ENCODE measurements around the gene ANKS3.

The ANKS3 gene

DNA sequence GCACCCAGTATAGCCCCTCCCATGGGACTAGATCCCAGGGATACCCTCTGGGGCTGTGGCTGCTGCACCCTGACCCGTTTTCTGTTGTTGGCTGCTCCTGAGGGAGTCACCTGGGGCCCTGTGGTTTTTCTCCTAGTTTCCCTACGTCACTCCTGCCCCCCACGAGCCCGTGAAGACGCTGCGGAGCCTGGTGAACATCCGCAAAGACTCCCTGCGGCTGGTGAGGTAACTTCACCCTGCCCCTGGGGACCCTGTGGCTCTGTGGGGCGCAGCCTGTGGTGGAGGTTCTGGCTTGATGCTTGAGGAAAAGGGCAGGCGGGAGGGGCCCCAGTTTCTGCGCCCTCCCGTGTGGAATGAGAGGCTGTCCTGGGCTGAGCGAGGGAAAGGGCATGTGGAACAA lies 82.2 kb downstream of the ANKS3 start:
- no peak for DNase-seq (ENCODE audit: extremely low read depth in 1 of 2, low read depth in 1 of 2)

DNA sequence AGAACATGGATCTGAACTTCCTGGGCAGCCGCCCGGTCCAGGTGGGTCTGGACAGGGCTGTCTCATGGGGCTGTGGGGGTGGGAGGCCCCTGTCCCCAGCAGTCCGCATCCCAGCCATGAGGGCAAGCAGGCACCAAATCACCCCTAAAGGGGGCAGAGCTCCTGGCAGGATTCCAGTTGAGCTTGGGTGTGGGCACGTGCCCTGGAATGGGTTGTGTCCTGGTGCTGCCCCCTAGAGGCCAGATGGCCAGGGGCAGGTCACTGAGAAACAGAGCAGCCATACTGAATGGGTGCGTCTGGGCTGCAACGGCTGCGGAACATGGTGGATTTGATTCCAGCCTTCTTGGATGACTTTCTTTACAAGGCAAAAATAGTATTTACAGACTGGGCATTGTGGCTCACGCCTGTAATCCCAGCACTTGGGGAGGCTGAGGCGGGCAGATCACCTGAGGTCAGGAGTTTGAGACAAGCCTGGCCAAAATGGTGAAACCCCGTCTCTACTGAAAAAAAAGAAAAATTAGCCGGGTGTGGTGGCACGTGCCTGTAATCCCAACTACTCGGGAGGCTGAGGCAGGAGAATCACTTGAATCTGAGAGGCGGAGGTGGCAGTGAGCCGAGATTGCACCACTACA lies 83.5 kb downstream of the ANKS3 start:
- peak; percentile 43 to 58 for DNase-seq (ENCODE audit: extremely low read depth in 1 of 2, low read depth in 1 of 2)

DNA sequence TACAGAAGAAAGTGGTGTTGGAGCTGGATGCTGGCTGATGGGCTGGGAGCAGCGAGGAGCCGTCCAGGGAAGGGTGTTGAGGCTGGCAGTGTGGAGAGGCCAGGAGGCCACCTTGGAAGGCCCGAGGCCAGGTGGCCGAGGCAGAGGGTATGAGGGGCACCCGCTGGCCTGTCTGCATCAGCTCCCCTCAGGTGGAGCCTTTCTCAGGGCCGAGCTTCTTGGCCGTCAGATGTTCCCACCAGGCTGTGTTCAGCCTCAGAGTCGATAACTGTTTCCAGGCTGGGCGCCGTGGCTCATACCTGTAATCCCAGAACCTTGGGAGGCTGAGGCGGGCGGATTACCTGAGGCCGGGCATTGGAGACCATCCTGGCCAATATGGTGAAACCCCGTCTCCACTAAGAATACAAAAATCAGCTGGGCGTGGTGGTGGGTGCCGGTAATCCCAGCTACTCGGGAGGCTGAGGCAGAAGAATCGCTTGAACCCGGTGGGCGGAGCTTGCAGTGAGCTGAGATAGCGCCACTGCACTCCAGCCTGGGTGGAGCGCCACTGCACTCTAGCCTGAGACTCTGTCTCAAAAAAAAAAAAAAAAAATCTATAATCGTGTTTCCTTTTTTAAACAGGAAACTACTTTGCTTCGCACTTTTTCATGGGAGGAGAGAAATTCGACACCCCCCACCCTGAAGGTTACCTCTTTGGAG lies 84.2 kb downstream of the ANKS3 start:
- no peak for DNase-seq (ENCODE audit: extremely low read depth in 1 of 2, low read depth in 1 of 2)

DNA sequence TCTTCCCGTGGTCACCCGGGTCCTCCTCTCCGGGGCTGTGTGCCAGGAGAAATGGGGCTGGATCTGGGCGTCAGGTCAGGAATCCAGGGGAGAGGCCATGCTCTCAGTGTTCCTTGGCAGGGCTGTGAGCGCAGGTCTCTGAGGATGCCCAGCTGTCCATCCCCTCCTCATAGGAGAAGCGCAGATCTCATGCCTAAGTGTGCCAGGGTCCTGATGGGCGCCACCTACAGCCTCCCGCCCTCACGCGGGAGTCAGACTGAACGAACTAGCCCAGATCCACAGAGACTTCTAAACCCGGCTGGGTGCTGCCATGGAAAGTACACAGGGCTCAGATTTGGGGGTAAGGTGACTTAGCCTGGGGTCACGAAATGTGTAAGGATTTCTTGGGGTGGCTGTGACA lies 85.2 kb downstream of the ANKS3 start:
- no peak for DNase-seq (ENCODE audit: extremely low read depth in 1 of 2, low read depth in 1 of 2)

GRCh38 chr16:4647644-4647980 lies 86.5 kb downstream of the ANKS3 start:
- no peak for DNase-seq (ENCODE audit: extremely low read depth in 1 of 2, low read depth in 1 of 2)

DNA sequence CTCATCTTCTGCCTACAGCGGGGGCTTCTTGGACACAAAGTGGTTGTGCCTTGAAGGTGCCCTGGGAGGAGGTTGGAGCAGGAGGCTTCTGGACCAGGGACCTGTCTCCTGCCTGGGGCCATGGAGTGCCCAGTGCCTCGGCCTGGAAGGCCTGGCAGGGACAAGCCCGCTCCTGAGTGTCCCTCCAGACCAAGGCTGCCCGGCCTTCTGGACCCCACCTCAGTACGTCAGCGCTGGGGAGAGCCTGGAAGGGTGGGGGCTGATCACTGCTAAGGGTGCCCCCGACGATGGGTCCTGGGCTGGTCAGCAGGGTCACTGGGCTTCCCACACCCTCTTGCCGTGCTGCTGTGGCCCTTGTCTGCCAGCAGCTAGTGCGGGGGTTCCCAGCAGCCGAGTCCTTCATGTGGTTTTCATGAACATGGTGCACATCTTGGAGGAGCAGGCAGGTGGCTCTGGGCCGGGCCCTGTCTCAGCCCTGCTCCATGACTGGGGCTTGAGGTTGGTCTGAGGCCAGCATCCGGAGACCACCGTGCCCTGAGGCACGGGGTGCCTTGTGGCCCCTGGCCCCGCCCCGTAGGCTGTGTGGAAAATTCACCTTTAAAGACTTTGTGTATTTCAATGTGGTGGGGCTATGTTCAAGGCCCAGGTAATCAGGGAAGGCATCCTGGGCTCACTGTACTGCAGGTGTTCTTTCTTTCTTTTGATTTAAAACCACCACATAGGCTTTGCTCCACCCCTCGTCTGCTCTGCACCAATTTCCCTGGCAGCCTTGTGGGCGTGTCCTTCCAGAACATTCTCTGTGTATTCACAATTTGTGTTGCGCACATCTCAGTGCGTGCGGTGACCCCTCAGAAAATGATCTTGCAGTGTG lies 87.1 kb downstream of the ANKS3 start:
- DNase-seq (ENCODE audit: extremely low read depth in 1 of 2, low read depth in 1 of 2) = no peak
